Smooth muscle cell (in vitro differentiated cells): ENCODE measurements around the gene ILDR1. TPM values are rescaled to one million over a fixed set of nuclear protein-coding genes. Genes with fewer than 3 reads are reported as not detected.

Experiments
- DNase-seq: peaks from one replicate; lab custom pipeline; 2025; ENCODE audit not compliant: unreplicated experiment; lab: John Stamatoyannopoulos, UW
- H2AFZ ChIP-seq: fragments of 200-600 bp; sonication (generic); 2 replicates; pipeline ENCODE4 v1.6.0; 2016; ENCODE audit warnings: antibody characterized with exemption, low read depth, mild to moderate bottlenecking
- H3F3A ChIP-seq: fragments of 200-600 bp; sonication (generic); 2 replicates; pipeline ENCODE4 v1.6.0; 2017; ENCODE audit warnings: antibody characterized with exemption, low read depth
- H3K27ac ChIP-seq: fragments of 200-600 bp; sonication (generic); 2 replicates; pipeline ENCODE4 v1.5.1; 2016; ENCODE audit warnings: low read depth, mild to moderate bottlenecking
- H3K27me3 ChIP-seq: fragments of 200-600 bp; sonication (generic); 2 replicates; pipeline ENCODE4 v1.6.1; 2016; ENCODE audit warnings: low read depth, mild to moderate bottlenecking
- H3K36me3 ChIP-seq: fragments of 200-600 bp; sonication (generic); 2 replicates; pipeline ENCODE4 v1.5.1; 2016; ENCODE audit warnings: low read depth
- H3K4me1 ChIP-seq: fragments of 200-600 bp; sonication (generic); 2 replicates; pipeline ENCODE4 v1.5.1; 2016; ENCODE audit warnings: low read depth
- H3K4me2 ChIP-seq: fragments of 200-600 bp; sonication (generic); 2 replicates; pipeline ENCODE4 v1.6.0; 2016; ENCODE audit warnings: mild to moderate bottlenecking
- H3K4me3 ChIP-seq: fragments of 200-600 bp; sonication (generic); 2 replicates; pipeline ENCODE4 v1.5.1; 2016; ENCODE audit warnings: mild to moderate bottlenecking
- H3K79me2 ChIP-seq: fragments of 200-600 bp; sonication (generic); 2 replicates; pipeline ENCODE4 v1.6.0; 2016; ENCODE audit warnings: low read depth, mild to moderate bottlenecking
- H3K9ac ChIP-seq: fragments of 200-600 bp; sonication (generic); 2 replicates; pipeline ENCODE4 v1.6.0; 2016; ENCODE audit warnings: low read depth
- H3K9me3 ChIP-seq: fragments of 200-600 bp; sonication (generic); replicated peaks from 2 replicates; pipeline ENCODE4 v1.5.1; 2016; ENCODE audit warnings: low read depth
- H4K20me1 ChIP-seq: fragments of 200-600 bp; sonication (generic); 2 replicates; pipeline ENCODE4 v1.6.0; 2016; ENCODE audit warnings: low read depth
- CTCF ChIP-seq: fragments of 200-600 bp; sonication (generic); IDR thresholded peaks from 2 replicates; pipeline ENCODE4 v1.5.1; 2017; ENCODE audit warnings: borderline replicate concordance, mild to moderate bottlenecking, antibody characterized with exemption; ENCODE audit not compliant: insufficient read depth, poor library complexity, severe bottlenecking
- WGBS: methylation state at CpG from one replicate; pipeline ENCODE4 v1.1.7; 2016; ENCODE audit warnings: low lambda C conversion rate; 5-methylcytosine and 5-hydroxymethylcytosine counted together
- polyA plus RNA-seq: library from polyadenylated mRNA; unstranded; fragments of >200 nt; fragmentation: Nextera tagmentation; extraction: Ambion mirVana; gene quantifications from 2 replicates; pipeline ENCODE4 v1.2.1, GENCODE V29; 2016
- total RNA-seq: library from RNA; depleted of rRNA; stranded (reverse); fragments of >200 nt; gene quantifications from 2 replicates; pipeline ENCODE4 v1.2.3, GENCODE V29; 2014

ILDR1 gene
- total and polyA plus RNA-seq, 2 experiments from 2014 or later: 1.4 TPM; not detected in 1

GRCh38 chr3:122066331-122067213, 44.5 kb upstream of the ILDR1 start:
- H3K27ac ChIP-seq: no peak overlapping the region
- H3K4me1 ChIP-seq: no peaks in the 10 kb centered on the region
- H3K9ac ChIP-seq: no peak overlapping the region
- WGBS: 72% methylated on average over 6 of the region's 6 CpGs
- no peak for DNase-seq
- no peaks in the 10 kb centered on the region for H3K79me2 ChIP-seq
- H3K36me3 ChIP-seq: no peaks in the 10 kb centered on the region
- no peaks in the 10 kb centered on the region for H3K27me3 ChIP-seq
- H3K4me2 ChIP-seq: no peak overlapping the region
- no peak for TF ChIP-seq CTCF
- no peaks in the 10 kb centered on the region for H3K9me3 ChIP-seq
- H2AFZ ChIP-seq: no peak overlapping the region
- H4K20me1 ChIP-seq: no peaks in the 10 kb centered on the region
- no peak overlapping the region for H3K4me3 ChIP-seq
- no peaks in the 10 kb centered on the region for H3F3A ChIP-seq

- H3K9ac ChIP-seq: no peak overlapping the region
- TF ChIP-seq CTCF: no peak
- H2AFZ ChIP-seq: no peak overlapping the region
- WGBS: 82% methylated on average over 4 of the region's 4 CpGs
- no peak overlapping the region for H3K27ac ChIP-seq
- no peaks in the 10 kb centered on the region for H3K36me3 ChIP-seq
- H3K4me2 ChIP-seq: no peak overlapping the region
- no peaks in the 10 kb centered on the region for H3K27me3 ChIP-seq
- no peak for DNase-seq
- no peaks in the 10 kb centered on the region for H3K4me1 ChIP-seq
- no peak overlapping the region for H3K4me3 ChIP-seq
- no peaks in the 10 kb centered on the region for H3K9me3 ChIP-seq
- no peaks in the 10 kb centered on the region for H3K79me2 ChIP-seq
- no peaks in the 10 kb centered on the region for H3F3A ChIP-seq
- H4K20me1 ChIP-seq: no peaks in the 10 kb centered on the region
Observed at GRCh38 chr3:122064326-122064725, 42.3 kb upstream of the ILDR1 start.

GRCh38 chr3:122063908-122064307, 41.9 kb upstream of the ILDR1 start:
- no peaks in the 10 kb centered on the region for H3K36me3 ChIP-seq
- no peak overlapping the region for H3K4me2 ChIP-seq
- no peak overlapping the region for H3K4me3 ChIP-seq
- no peak overlapping the region for H3K9ac ChIP-seq
- no peak overlapping the region for H2AFZ ChIP-seq
- no peaks in the 10 kb centered on the region for H4K20me1 ChIP-seq
- H3F3A ChIP-seq: no peaks in the 10 kb centered on the region
- TF ChIP-seq CTCF: no peak
- no peaks in the 10 kb centered on the region for H3K79me2 ChIP-seq
- H3K4me1 ChIP-seq: no peaks in the 10 kb centered on the region
- H3K27me3 ChIP-seq: no peaks in the 10 kb centered on the region
- no peak for DNase-seq
- no peak overlapping the region for H3K27ac ChIP-seq
- 83% methylated on average over 1 of the region's 1 CpG for WGBS
- no peaks in the 10 kb centered on the region for H3K9me3 ChIP-seq
